H1 (cell line): ENCODE data around the gene ADGRL3. TPM values are rescaled to one million over a fixed set of nuclear protein-coding genes. Genes with fewer than 3 reads are reported as not detected.

Source experiments
- BRCA1 ChIP-seq: IDR thresholded peaks from 2 replicates; pipeline ENCODE4 v1.6.1; 2012; ENCODE audit warnings: low read depth, low read length, improper control_type of control experiment
- JUND ChIP-seq: IDR thresholded peaks from 2 replicates; pipeline ENCODE4 v1.6.1; 2011; ENCODE audit warnings: mild to moderate bottlenecking, improper control_type of control experiment, low read length
- POLR2AphosphoS5 ChIP-seq: IDR thresholded peaks from 2 replicates; pipeline ENCODE4 v1.6.1; 2011; ENCODE audit warnings: low read depth, low read length
- POU5F1 ChIP-seq: IDR thresholded peaks from 2 replicates; pipeline ENCODE4 v1.6.1; 2011; ENCODE audit warnings: low read depth, mild to moderate bottlenecking, low read length, moderate library complexity
- SP4 ChIP-seq: IDR thresholded peaks from 2 replicates; pipeline ENCODE4 v1.6.1; 2012; ENCODE audit warnings: low read length, inconsistent platforms
- ZNF274 ChIP-seq: IDR thresholded peaks from 2 replicates; pipeline ENCODE4 v1.7.0; 2012; ENCODE audit warnings: low read length, borderline replicate concordance; ENCODE audit errors: extremely low read depth
- polyA plus RNA-seq, 7 experiments: library from polyadenylated mRNA; depleted of rRNA in 3 of 7; stranded (reverse) in 5 of 7; unstranded in 2 of 7; fragments of >200 nt in 5 of 7; fragments of 200-250 nt in 2 of 7; gene quantifications; 1 replicate in 5 of 7; 2 replicates in 1 of 7; 4 replicates in 1 of 7; pipeline versions ENCODE4 v1.2.1 to v1.2.3, GENCODE V29; 2011 to 2013; ENCODE audit warnings: missing spikeins in 2 of 7, mixed read lengths in 2 of 7
- total RNA-seq: library from RNA; stranded (reverse); fragmentation: NEBNext Ultra II Directional; extraction: Animal tissue kit (Norgen Biotek cat#: 25700); gene quantifications from 2 replicates; pipeline ENCODE4 v1.2.1, GENCODE V29; 2021

ADGRL3 gene
- total and polyA plus RNA-seq, 2 of the 8 experiments (the other 6 are each of a cell fraction or from before 2014, with no cell fraction given) = 6.6 to 13.0 TPM

DNA sequence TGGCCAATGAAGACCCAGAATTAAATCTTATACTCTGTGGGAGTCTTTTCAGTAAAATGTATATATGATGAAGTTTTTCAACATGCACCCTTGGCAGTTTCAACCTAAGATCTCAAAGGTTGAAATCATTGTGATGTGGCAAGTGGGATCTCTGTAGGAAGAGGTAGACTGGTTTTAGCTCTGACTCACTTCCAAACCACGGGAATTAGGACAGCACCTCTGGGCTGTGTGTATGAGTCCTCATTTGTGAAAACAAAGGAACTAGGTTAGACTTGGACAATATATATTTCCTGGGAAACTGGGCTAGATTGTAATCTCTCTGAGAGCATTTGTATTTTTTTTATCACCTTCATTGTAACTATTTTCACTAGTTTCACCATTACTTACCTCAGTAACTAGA lies 333.0 kb downstream of the ADGRL3 start (continued):
- no peak for TF ChIP-seq JUND
- TF ChIP-seq BRCA1 = no peak
- TF ChIP-seq ZNF274 = no peak
- no peak for TF ChIP-seq SP4
- TF ChIP-seq POU5F1 = no peak
- TF ChIP-seq POLR2AphosphoS5 = no peak
